ENCODE data around the gene RNF6.
A peak's percentile ranks its signal among the peaks of the same experiment; 100 is the strongest.
"Not testable (repeated sequence)": the region's sequence is repeated elsewhere in the genome, so short reads cannot be mapped to it uniquely, and the experiment has no call there.

Gene RNF6

DNA sequence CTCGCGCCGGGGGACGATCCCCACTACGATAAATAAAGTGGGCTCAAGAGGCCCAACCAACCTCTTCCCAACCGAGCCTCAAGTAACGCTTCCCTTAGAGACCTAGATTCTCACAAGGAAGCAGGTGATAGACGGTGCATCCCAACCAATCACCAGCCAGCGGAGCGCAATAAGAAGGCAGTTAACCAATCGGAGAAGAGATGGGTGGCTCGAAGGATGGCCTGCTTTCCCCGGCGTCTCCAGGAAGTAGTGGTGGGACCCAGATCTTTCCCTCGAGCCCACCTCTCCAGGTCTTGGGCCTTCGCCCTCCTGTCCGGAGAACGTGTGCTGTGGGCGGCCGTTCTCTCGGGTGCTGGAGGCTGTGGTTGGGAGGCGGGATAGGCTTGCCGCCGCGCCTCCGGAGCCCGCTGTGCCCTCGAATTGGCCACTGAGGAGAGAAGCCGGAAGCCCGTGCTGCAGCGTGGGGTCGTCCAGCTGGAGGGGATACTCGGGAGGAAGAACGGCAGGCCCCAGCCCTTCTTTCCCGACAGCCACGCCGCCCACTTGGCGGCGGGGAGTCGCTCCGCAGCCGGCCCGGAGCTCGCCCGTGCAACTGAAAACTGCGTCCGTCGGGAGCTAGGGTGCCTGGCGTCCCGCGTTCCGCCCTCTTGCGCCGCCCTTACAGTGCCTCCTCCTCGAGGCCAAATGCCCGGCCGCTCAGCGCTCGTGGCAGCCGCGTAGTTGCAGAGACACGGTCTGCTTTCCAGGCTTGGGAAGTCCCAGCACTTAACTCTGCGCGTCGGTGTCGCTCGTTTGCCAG lies at the start of gene RNF6:
Gene RNF6, minus strand, starts transcription at position 594 of the 799 bp plus-strand sequence. CDS start 2,665 bp downstream, outside the sequence.
- peak; percentile 98 for DNase-seq (ENCODE audit: low spot score)

GRCh38 chr13:26270707-26271106 lies 48.6 kb upstream of the RNF6 start:
- no peak for DNase-seq (ENCODE audit: low spot score)

DNA sequence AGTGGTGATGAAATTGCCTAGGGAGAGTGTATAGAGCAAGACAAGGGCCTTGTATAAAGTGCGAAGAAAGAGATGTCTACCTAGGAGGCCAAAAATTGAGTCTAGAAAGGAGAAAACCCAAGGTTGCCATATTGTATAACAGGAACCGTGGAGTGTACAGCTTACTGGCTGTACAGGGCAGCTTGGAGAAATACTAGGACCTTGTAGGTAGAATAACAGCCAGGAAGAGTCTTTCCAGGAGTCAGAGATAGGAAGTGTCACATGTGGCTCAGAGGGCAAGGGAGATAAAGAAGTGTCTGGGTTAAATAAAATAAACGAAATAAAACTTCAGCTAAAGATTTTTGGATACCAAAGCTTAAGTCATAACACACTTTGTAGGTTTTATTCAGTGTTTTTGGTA lies 44.2 kb upstream of the RNF6 start:
- DNase-seq (ENCODE audit: low spot score), result no peak

DNA sequence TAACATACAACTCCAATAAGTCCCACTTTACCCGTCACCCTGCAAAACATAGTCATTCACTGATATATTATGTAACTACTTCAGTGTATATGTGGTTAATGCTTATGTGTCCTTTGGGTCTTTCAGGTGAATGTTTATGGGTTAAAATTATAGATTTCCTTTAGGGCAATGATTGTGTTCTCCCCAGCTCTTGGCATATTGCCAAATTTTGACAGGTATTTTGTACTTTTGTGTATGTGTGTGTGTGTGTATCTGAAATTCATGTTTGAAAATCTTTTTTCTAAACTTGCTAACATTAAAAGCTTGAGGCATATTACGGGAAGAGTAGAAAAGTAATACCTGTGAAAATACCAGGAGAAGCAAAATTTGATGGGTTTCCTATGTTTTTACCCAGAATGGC lies 40.0 kb upstream of the RNF6 start:
- DNase-seq (ENCODE audit: low spot score), result no peak

DNA sequence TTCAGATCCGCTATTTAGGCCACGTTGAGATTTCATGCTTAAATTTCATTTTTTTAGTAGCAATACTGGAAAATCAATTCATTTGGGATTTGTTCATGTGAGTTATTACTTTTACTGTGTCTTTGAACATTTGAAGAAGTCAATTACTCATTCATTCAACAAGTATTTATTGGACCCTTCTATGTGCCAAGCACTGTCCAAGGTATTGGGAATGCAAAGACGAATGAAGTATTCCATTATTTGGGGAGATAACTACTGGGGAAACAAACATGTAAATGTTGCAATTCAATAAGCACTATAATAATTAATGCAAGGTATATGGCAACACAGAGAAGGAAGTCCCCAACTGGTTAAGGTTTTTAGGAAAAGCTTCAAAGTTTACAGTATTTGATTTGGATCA lies 37.5 kb upstream of the RNF6 start:
- no peak for DNase-seq (ENCODE audit: low spot score)

GRCh38 chr13:26257049-26257448 lies 34.9 kb upstream of the RNF6 start:
- no peak for DNase-seq (ENCODE audit: low spot score)

DNA sequence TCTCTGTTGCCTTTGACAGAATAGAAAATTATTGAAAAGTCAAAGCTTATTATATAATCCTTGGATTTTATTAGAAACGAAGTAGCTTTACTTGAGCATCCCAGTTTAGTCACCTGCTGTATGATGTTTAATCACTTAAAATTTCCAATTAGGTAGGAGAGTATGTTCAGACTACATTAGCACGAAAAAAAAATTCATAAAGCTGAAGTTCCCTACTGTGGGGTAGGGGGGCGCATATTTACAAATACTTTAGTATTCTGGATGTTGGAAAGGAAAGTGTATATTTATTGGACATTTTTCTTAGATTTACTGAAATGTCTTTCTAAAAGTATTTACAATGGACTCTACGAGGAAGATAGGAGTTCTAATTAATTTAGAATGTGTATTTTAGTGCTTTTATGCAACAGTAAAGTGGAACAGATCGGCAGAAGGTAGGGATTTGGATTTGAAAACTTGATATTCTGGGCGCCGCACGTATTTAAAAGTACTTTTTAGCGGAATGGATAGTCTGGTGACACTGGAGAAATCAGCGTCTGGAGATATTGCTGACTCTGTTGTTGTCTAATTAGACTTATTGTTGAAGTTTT lies 33.7 kb upstream of the RNF6 start:
- DNase-seq (ENCODE audit: low spot score), result no peak

DNA sequence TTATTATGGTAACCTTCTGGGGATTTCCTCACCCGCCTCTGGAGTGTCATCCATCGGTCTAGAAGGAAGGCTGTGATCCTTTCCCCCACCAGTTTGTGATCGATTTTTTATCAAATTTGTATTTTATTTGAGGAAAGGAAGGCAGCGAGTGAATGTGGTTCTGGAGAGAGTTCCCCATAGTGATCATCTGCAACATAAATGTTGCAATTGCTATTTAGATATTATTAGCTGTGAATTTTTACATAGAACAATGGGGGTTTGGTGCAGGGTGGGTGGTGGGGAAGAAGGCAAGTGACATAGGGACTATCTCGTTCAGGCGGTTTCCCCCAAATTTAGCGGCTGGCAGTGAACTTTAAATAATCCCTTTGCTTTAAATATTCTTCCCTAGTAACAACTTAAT lies 33.0 kb upstream of the RNF6 start:
- no peak for DNase-seq (ENCODE audit: low spot score)

GRCh38 chr13:26254583-26255111 lies 32.5 kb upstream of the RNF6 start:
- DNase-seq (ENCODE audit: low spot score), result peak; percentile 57

DNA sequence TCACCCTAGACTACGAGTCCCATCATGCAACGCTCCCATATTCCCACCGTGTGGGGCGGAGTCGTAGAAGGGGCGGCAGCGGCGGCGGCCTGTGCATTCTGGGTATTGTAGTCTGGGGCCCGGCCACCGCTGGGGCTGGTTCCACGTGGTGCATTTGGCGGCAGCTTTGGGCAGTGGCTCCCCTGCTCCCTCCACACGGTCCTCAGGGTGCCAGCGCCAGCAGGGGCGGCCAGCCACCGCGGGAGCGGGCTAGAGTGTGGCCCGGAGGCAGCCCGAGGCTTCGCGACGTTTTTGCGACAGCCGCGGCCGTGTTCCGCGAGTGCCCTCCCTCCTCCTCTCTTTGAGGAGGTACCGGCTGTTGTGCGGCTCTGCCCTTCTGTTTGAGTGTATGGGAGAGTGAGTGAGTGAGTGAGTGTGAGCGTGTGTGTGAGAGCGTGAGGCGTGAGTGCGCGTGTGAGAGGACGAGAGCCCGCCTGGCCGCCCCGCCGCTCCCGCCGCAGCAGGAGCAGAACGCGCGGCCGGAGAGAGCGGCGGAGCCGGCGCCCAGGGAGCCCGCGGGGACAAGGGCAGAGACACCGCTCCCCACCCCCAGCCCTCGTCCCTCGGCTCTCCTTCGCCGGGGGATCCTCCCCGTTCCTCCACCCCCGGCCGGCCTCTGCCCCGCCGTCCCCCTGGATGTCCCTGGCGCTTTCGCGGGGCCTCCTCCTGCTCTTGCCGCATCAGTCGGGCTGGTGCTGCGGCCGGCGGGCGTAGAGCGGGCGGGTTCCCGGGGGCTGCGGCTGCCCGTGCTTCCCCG lies 31.9 kb upstream of the RNF6 start, which contains the start of gene CDK8:
Gene CDK8, plus strand, starts transcription at position 343 of the 796 bp plus-strand sequence. CDS start 513 bp downstream, outside the sequence.
- peak; percentile 85 for DNase-seq (ENCODE audit: low spot score)

- no peak for DNase-seq (ENCODE audit: low spot score)
These were observed 31.2 kb upstream of the RNF6 start for GRCh38 chr13:26253262-26253786.

GRCh38 chr13:26252006-26252405 lies 29.9 kb upstream of the RNF6 start:
- DNase-seq (ENCODE audit: low spot score), result not testable (repeated sequence)

GRCh38 chr13:26249551-26249950 lies 27.4 kb upstream of the RNF6 start:
- no peak for DNase-seq (ENCODE audit: low spot score)

DNA sequence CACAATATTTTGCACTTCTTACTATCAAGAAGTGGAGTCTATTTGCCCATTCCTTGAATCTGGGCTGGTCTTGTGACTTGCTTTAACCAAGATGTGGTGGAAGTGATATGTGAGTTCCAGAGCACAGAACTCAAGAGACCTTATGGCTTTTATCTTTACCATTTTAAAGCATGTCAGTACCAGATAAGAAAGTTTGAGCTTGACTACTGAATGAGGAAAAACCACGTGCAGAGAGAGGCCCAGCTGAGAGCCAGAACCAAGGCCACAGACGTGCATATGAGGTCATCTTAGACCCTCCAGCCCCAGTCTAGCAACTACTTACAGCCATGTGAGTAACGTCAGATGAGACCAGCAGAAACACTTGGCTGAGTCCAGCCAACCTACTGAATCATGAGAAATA lies 25.5 kb upstream of the RNF6 start:
- DNase-seq (ENCODE audit: low spot score), result no peak

DNA sequence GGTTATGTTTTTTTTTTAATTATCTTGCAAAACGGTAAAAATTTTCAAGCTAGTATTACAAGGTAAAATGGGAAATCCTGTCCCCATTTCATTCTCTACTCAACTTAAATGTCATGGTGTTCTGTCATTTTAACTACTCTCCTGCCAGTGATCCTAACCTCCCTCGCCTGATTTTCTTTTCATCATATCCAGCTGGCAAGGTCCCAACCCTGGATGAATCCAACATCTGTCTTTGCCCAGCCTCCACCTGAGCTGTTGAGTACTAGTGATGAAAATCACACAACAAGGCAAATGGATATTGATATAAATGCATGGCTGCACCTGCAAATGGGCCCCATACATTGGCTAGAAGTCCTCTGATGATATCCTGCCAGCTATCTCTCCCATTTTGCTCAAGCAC lies 24.9 kb upstream of the RNF6 start:
- DNase-seq (ENCODE audit: low spot score), result no peak

DNA sequence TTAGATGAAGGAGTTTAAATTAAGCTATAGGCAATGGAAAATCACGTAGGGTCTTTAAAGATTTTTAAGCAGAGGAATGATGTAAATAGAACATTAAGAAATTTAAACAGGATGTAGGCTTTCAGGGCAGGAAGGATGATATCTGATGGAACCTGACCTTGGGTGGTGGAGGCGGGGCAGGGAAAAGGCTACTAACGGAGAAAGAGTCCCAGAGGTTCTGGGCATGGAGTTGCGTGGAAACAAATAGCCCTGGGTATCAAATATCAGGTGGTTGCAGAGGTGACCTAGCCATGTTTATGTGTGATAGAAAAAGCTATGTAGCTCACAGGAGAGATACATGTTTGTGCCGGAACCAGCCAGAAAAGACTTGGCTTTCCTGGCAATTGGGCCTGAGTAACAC lies 24.0 kb upstream of the RNF6 start:
- no peak for DNase-seq (ENCODE audit: low spot score)

DNA sequence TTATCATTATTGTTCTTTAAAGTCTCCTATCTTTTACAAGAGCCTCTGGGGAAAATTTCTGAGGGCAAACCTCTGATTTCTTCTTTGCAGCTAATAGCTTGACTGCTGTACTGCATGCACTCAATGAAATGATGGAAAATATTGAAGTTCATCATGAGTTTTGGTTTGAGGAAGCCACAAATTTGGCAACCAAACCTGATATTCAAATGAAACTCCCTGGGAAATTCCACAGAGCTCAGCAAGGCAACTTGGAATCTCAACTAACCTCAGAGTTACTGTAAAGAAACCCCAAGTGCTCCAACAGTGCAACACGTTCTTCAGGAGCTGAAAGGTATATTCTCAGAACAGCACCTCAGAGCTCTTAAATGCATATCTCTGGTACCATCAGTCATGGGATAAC lies 14.2 kb upstream of the RNF6 start:
- no peak for DNase-seq (ENCODE audit: low spot score)

GRCh38 chr13:26230703-26231102 lies 8.6 kb upstream of the RNF6 start:
- no peak for DNase-seq (ENCODE audit: low spot score)

- no peak for DNase-seq (ENCODE audit: low spot score)
These were observed 7.0 kb upstream of the RNF6 start for GRCh38 chr13:26229080-26229615.

DNA sequence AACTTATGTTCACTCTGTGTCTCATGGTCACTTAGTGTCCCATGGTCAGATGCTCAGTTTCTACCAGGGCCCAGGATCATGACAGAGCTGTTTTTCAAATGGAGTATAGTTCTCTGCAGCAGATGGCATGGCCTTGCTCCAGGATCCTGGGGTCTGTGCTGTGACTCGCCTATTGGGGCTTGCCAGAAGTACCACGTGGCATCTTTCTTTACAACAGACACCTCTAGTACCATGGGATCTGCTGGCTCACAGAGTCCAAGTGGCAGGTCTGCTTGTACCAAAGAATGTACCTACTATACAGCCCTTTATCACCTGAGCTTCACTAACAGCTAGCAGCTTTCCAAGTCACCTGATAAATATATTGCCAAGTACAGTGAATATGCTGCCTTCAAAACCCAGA lies 6.0 kb upstream of the RNF6 start:
- no peak for DNase-seq (ENCODE audit: low spot score)

- no peak for DNase-seq (ENCODE audit: low spot score)
These were observed 5.3 kb upstream of the RNF6 start for GRCh38 chr13:26227166-26227971.

Data from iPS-NIHi11 (cell line).